Measurements from ENCODE around the gene CPM. TPM values are rescaled to one million over a fixed set of nuclear protein-coding genes. Genes with fewer than 3 reads are reported as not detected.
"Not testable (repeated sequence)": the region's sequence is repeated elsewhere in the genome, so short reads cannot be mapped to it uniquely, and the experiment has no call there.

The CPM gene
- total and polyA plus RNA-seq, 2 donors, result 14.3 to 24.6 TPM

DNA sequence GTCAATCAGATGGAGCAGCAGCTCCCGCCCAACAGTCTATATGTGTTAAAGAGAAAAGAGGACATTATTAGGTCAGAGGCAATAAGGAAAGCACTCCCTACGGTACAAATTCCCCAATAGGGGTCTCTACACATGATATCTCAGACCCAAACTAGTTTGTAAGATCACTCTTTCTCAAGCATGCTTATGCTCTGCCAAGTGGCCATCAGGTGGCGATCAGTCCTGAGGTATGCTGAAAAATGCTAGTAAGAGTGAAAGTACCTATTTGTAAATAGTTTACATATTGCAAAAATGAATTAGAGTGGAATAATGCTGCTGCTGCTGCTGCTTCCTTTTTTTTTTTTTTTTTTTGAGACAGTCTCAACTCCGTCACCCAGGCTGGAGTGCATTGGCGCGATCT is 61.0 kb downstream of the CPM start:
- Histone ChIP-seq H3K36me3 (ENCODE audit: insufficient read depth) (no peaks in the 10 kb centered on the region), H3K4me1 (ENCODE audit: insufficient read depth) (no peaks in the 10 kb centered on the region), H3K4me3 (ENCODE audit: low read depth, low read length) (no peak overlapping the region), H3K27ac (ENCODE audit: low read depth) (no peak overlapping the region)
- WGBS, result 86% methylated on average over 6 of the region's 6 CpGs
- no peak for DNase-seq (ENCODE audit: extremely low spot score)

DNA sequence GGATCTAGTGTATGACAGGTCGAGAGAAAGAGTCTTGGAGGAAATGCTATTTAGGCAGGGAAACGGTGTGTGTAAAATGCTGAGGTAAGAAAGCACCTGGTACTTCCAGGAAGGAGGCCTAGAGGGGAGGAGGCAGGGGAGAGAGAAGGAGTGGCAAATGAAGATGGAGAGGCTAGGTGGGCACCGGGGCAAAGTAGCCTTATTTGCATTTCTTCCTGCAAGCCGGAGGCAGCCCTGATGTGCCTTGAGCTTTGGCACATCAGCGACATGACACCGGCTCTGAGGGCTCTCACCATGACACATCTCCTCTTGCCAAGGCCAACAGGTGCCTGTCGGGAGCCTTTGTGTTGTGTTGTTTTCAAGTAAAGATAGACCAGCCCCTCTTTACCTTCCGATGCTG is 61.6 kb downstream of the CPM start:
- Histone ChIP-seq H3K4me3 (ENCODE audit: low read depth, low read length) (no peak overlapping the region), H3K4me1 (ENCODE audit: insufficient read depth) (no peaks in the 10 kb centered on the region), H3K27ac (ENCODE audit: low read depth) (no peak overlapping the region), H3K36me3 (ENCODE audit: insufficient read depth) (no peaks in the 10 kb centered on the region)
- DNase-seq (ENCODE audit: extremely low spot score), result no peak
- WGBS, result 88% methylated on average over 8 of the region's 8 CpGs

DNA sequence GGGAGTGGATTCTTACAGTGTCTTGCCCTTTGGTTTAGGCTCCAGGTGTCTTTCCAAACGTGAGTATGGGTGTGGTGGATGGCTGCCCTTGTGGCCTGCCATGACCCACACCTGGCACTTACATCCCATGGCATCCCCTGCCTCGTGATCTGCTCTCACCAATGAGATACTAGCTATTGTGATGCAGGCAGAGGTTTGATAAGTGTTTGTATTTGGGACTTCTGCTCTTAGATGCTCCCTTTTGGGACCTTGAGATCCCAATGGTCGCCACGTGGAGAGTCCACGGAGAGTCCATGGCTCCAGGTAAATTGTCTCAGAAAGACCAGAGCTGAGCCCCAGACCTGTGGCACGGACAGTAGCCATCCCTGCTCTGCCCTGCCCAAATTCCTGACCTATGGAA is 62.5 kb downstream of the CPM start:
- no peak for DNase-seq (ENCODE audit: extremely low spot score)
- H3K4me1 ChIP-seq (ENCODE audit: insufficient read depth), result no peaks in the 10 kb centered on the region
- H3K27ac ChIP-seq (ENCODE audit: low read depth), result no peak overlapping the region
- no peak overlapping the region for H3K4me3 ChIP-seq (ENCODE audit: low read depth, low read length)
- no peaks in the 10 kb centered on the region for H3K36me3 ChIP-seq (ENCODE audit: insufficient read depth)
- WGBS, result 88% methylated on average over 6 of the region's 6 CpGs

DNA sequence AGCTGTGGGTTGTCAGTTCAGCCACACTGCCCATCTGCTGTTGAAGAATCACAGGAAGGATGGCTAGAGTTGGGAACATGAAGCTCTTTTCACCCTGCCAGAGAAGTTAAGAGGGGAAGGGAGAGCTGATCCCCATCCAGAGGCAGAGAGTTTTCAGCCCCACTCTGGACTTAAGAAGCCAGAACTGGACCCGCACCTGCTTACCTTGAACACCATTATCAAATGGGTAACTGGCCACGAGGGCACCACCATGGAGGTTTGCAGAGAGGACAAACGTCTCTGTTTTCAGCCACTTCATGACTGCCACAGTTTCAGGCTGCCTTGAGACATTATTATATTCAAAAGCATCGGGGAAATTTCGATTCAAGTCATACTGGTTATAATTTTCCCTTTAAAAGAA is 63.0 kb downstream of the CPM start:
- 95% methylated on average over 5 of the region's 5 CpGs for WGBS
- no peak for DNase-seq (ENCODE audit: extremely low spot score)
- Histone ChIP-seq H3K4me1 (ENCODE audit: insufficient read depth) (no peaks in the 10 kb centered on the region), H3K4me3 (ENCODE audit: low read depth, low read length) (no peak overlapping the region), H3K36me3 (ENCODE audit: insufficient read depth) (no peaks in the 10 kb centered on the region), H3K27ac (ENCODE audit: low read depth) (no peak overlapping the region)

DNA sequence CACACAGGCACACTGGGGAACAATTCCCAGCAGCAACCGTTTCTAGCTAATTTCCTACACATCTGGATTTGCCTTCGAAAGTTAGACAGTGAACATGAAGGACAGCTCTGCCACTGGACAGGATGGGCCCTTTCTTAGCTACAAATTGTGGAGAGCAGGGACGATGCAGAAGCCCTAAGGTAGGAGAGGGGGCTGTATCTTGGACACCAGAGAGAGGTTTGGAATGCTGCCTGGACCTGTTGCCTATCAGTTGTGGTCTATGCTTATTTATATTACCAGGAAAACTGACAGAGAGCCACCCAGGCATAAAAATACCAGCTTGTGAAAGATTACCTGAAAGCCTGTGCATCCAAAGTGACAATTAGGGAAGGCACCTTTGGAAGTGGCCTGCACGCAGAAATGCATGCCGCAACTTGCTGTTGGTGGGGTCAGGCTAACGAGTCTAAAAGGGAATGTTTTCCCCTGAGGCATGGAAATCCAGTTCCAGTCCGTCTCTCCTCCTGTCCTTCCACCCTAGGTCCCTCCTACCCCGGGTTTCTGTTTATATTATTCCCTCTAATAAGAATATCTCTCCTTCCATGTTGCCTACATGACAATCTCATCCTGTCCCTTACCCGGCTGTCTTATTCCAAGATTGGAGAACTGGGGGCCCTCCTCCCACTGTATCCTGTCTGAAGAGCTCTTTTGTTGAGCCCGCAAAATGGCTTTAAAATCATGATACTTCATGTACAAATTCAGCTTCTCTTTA is 64.8 kb downstream of the CPM start:
- Histone ChIP-seq H3K4me3 (ENCODE audit: low read depth, low read length) (no peak overlapping the region), H3K4me1 (ENCODE audit: insufficient read depth) (no peaks in the 10 kb centered on the region), H3K27ac (ENCODE audit: low read depth) (no peak overlapping the region), H3K36me3 (ENCODE audit: insufficient read depth) (no peaks in the 10 kb centered on the region)
- no peak for DNase-seq (ENCODE audit: extremely low spot score)
- WGBS, result 73% methylated on average over 10 of the region's 10 CpGs

DNA sequence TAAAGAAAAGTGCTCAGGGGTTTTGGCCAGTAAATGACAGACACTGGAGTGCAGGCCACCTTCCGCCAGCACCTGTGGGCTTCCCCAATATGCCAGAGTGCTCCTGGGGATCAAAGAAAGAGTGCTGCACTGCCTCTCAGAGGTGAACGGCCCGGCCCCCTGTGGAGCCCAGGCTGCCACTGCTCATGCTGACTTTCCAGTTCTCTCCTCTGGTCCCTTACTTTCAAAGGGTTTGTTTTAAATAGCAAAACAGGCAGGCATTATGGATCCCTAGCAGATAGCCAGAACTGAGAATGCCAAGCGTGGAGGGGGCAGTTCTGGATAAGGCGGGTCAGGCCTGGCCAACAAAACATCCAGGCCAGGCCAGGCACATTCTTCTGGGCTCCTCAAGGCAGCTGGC is 65.4 kb downstream of the CPM start:
- no peaks in the 10 kb centered on the region for H3K4me1 ChIP-seq (ENCODE audit: insufficient read depth)
- H3K27ac ChIP-seq (ENCODE audit: low read depth), result no peak overlapping the region
- WGBS, result 87% methylated on average over 5 of the region's 5 CpGs
- no peaks in the 10 kb centered on the region for H3K36me3 ChIP-seq (ENCODE audit: insufficient read depth)
- H3K4me3 ChIP-seq (ENCODE audit: low read depth, low read length), result no peak overlapping the region
- no peak for DNase-seq (ENCODE audit: extremely low spot score)

DNA sequence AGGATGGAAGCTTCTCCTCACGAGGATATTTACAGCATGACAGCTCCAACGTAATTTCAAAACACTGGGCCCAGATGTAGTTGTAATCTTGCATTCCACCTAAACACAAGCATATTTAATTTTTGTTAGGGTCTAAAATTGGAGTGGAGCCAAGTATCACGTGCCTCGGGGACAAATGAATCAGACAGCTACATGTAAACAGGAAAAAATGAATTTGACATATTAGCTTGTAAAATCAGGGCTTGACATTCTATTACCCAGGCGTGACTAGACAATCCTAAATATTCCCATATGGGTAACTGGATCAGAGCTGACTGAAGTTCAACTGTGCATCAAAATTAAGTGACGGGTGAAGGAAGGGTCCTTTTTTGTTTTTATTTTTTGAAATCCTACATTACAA is 66.0 kb downstream of the CPM start:
- Histone ChIP-seq H3K4me1 (ENCODE audit: insufficient read depth) (no peaks in the 10 kb centered on the region), H3K36me3 (ENCODE audit: insufficient read depth) (no peaks in the 10 kb centered on the region), H3K27ac (ENCODE audit: low read depth) (no peak overlapping the region), H3K4me3 (ENCODE audit: low read depth, low read length) (no peak overlapping the region)
- DNase-seq (ENCODE audit: extremely low spot score), result no peak
- 50% methylated on average over 6 of the region's 6 CpGs for WGBS

DNA sequence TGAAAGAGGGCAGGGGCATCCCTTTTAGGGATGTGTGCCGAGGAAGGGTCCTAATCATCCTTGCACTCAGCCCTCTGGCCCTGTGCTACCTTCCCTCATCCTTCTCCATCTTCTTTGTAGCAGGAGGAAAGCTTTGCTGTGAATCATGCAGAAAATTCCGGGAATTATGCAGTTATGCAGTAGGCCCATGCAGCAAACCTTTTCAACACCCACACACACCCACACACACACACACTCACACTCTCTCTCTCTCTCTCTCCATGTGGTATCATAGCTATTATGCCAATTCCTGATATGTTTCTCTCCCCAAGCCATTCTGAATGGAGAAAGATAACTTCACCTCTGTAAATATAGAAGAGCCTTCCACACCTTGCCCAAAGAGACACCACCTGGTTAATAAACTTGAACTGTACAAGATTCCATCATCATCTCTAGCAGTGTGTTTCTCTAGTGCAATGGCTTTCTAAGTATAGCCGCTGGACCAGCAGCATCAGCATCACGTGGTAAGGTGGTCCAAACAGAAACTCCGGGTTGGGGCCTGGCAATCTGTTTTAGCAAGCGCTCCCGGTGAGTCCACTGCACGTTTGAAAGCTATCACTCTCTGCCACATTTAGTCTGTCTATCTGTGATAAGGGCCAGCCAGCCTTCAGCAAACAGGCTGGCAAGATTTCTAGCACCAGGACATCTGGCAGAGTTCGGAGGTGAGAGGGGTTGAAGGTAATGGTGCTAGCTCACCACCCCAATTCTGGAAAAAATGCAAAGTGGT is 67.4 kb downstream of the CPM start:
- 90% methylated on average over 9 of the region's 9 CpGs for WGBS

DNA sequence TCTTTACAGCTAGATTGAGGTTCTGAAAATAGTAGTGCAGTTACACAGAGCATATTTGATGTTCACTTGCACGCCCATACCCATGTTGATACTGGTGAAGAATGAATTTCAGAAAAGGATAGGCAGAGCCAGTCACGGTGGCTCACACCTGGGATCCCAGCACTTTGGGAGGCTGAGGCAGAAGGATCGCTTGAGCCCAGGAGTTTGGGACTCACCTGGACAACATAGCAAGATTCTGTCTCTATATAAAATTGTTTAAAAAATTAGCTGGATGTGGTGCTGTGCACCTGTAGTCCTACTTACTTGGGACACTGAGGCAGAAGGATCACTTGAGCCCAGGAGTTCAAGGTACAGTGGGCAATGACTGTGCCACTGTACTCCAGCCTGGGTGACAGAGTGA is 68.4 kb downstream of the CPM start:
- Histone ChIP-seq H3K4me3 (ENCODE audit: low read depth, low read length) (no peak overlapping the region), H3K27ac (ENCODE audit: low read depth) (no peak overlapping the region), H3K4me1 (ENCODE audit: insufficient read depth) (no peaks in the 10 kb centered on the region), H3K36me3 (ENCODE audit: insufficient read depth) (no peaks in the 10 kb centered on the region)
- 98% methylated on average over 3 of the region's 3 CpGs for WGBS
- no peak for DNase-seq (ENCODE audit: extremely low spot score)

More for the DNA sequence above, 67.4 kb downstream of the CPM start:
- Histone ChIP-seq H3K4me1 (ENCODE audit: insufficient read depth) (no peaks in the 10 kb centered on the region), H3K27ac (ENCODE audit: low read depth) (no peak overlapping the region), H3K4me3 (ENCODE audit: low read depth, low read length) (no peak overlapping the region), H3K36me3 (ENCODE audit: insufficient read depth) (no peaks in the 10 kb centered on the region)
- DNase-seq (ENCODE audit: extremely low spot score), result no peak

DNA sequence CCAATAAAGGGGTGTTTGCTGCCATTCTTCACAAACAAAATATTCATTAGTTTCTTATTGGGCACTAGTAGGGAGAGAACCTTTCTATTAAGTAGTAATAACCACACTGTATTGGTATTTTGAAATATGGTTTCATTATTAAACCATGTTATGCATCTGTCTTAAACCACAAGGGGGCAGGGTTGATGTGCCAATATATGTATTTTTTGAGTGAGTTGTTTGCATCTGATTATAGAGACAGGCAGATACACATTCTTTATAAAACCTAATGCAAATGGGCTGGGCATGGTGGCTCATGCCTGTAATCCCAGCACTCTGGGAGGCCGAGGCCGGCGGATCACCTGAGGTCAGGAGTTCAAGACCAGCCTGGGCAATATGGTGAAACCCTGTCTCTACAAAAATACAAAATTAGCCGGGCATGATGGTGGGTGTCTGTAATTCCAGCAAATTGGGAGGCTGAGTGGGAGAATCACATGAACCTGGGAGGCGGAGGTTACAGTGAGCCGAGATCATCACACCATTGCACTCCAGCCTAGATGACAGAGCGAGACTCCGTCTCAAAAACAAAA is 69.0 kb downstream of the CPM start:
- not testable (repeated sequence) for H3K27ac ChIP-seq (ENCODE audit: low read depth); DNase-seq (ENCODE audit: extremely low spot score); H3K4me3 ChIP-seq (ENCODE audit: low read depth, low read length); H3K36me3 ChIP-seq (ENCODE audit: insufficient read depth); H3K4me1 ChIP-seq (ENCODE audit: insufficient read depth)
- 76% methylated on average over 8 of the region's 8 CpGs for WGBS

DNA sequence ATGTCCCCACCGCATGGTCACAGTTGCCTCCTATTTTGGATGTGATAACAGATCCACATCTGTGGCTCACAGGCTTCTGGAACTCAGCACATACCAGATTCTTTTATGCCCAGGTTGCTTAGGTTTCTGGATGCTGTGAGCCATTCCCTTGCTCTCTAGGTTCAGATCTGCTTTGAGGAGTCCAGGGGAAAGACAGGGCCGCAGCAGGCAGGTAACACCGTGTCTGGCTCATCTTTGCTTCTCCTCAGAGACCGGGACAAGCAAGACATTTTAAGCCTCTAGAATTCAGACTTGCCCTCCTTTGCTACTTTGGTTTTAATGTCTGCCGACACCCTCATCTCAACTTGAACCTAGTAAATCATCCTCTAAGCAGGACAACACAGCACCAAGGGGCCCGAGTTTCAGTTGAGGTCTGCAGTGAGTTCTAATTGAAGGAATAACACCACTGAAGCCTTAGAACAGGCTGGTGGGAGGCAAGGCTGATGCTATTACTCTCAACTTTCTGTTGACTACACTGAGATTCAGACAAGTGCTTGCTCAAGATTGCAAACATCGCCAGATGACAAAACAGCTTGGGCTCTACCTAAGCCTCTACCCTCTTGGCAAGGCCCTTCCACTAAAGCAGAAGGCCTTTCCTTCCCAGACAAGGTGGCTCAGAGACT is 69.7 kb downstream of the CPM start:
- DNase-seq (ENCODE audit: extremely low spot score), result no peak
- 81% methylated on average over 7 of the region's 7 CpGs for WGBS
- H3K4me3 ChIP-seq (ENCODE audit: low read depth, low read length), result no peak overlapping the region

DNA sequence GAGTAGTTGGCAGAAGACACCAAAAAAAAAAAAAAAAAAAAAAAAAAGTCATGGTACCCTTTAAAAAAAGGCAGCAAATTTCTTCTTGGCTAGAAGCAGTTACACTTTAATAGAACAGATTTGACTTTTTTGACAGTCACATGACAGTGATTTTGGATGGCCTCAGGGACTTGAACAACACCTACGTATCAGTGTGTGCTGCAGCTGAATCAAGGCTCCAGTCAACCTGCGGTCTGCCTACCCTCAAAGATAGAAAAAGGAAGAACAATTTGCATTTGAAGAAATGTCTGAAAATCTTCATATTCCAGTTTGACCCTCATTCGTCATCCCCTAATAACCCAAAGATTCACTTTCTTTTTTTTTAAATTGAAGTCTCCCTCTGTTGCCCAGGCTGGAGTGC is 71.1 kb downstream of the CPM start:
- no peak for DNase-seq (ENCODE audit: extremely low spot score)
- no peak overlapping the region for H3K27ac ChIP-seq (ENCODE audit: low read depth)
- no peaks in the 10 kb centered on the region for H3K36me3 ChIP-seq (ENCODE audit: insufficient read depth)
- H3K4me1 ChIP-seq (ENCODE audit: insufficient read depth), result no peaks in the 10 kb centered on the region
- no peak overlapping the region for H3K4me3 ChIP-seq (ENCODE audit: low read depth, low read length)
- WGBS, result 96% methylated on average over 3 of the region's 3 CpGs

More for the DNA sequence above, 69.7 kb downstream of the CPM start:
- Histone ChIP-seq H3K27ac (ENCODE audit: low read depth) (no peak overlapping the region), H3K36me3 (ENCODE audit: insufficient read depth) (no peaks in the 10 kb centered on the region), H3K4me1 (ENCODE audit: insufficient read depth) (no peaks in the 10 kb centered on the region)

DNA sequence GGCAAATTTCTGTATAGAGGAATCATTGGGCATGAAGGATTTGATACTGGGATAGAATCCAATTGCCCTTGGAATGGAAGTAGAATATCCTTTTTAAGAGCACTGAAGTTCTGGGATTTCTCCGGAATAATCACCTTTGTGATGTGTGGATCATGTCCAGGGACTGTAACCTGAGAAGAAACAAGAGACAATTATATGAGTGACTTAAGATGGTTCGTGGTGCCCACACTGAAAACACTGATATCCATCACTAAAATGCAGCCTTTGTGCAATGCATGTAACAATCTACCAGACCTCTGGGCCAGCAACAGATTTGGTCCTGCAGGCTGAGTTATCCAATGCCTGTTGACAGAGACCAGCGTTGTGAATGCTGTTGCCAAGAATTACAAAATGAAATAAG is 76.5 kb downstream of the CPM start:
- no peaks in the 10 kb centered on the region for H3K36me3 ChIP-seq (ENCODE audit: insufficient read depth)
- DNase-seq (ENCODE audit: extremely low spot score), result no peak

DNA sequence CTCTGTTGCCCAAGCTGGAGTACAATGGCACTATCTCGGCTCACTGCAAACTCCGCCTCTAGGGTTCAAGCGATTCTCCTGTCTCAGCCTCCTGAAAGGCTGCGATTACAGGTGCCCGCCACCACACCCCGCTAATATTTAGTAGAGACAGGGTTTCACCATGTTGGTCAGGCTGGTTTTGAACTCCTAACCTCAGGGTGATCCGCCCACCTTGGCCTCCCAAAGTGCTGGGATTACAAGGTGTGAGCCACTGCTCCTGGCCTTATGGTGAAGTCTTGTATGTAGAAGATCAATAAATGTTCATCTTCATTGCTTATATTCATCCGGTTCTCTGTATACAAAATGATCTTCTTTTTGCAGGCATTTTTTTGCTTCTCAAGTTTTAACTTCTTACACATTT is 77.2 kb downstream of the CPM start:
- Histone ChIP-seq H3K36me3 (ENCODE audit: insufficient read depth) (no peaks in the 10 kb centered on the region), H3K4me3 (ENCODE audit: low read depth, low read length) (no peak overlapping the region), H3K27ac (ENCODE audit: low read depth) (no peak overlapping the region), H3K4me1 (ENCODE audit: insufficient read depth) (no peaks in the 10 kb centered on the region)
- 97% methylated on average over 8 of the region's 8 CpGs for WGBS
- no peak for DNase-seq (ENCODE audit: extremely low spot score)

More for the DNA sequence above, 76.5 kb downstream of the CPM start:
- WGBS, result 65% methylated on average over 3 of the region's 3 CpGs
- Histone ChIP-seq H3K27ac (ENCODE audit: low read depth) (no peak overlapping the region), H3K4me1 (ENCODE audit: insufficient read depth) (no peaks in the 10 kb centered on the region), H3K4me3 (ENCODE audit: low read depth, low read length) (no peak overlapping the region)

Measured in urinary bladder (tissue), 4 donors.